ENCODE measurements around the gene PPP1R14D. TPM values are rescaled to one million over a fixed set of nuclear protein-coding genes. Genes with fewer than 3 reads are reported as not detected.

The PPP1R14D gene
- total RNA-seq, 1 donor, result not detected

DNA sequence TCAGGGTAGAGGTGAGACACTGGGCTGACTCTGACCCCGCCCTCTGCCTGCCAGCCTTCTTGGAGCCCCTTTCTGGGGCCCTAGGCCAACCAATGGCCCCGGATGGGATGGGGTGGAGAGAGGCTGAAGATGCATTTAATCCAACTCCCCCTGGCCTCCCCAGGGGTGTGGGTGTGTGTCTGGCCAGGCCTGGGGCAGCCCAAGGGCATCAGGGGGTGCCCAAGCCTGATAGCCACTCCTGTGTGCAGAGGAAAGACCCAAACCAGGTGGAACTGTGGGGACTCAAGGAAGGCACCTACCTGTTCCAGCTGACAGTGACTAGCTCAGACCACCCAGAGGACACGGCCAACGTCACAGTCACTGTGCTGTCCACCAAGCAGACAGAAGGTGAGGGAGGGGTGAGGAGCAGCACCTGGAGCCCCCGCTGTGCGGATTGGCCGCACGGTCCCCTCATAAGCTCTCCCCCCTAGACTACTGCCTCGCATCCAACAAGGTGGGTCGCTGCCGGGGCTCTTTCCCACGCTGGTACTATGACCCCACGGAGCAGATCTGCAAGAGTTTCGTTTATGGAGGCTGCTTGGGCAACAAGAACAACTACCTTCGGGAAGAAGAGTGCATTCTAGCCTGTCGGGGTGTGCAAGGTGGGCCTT lies 24.9 kb upstream of the PPP1R14D start:
- DNase-seq (ENCODE audit: low read depth in 2 of 3, low spot score in 2 of 3), result no peak

DNA sequence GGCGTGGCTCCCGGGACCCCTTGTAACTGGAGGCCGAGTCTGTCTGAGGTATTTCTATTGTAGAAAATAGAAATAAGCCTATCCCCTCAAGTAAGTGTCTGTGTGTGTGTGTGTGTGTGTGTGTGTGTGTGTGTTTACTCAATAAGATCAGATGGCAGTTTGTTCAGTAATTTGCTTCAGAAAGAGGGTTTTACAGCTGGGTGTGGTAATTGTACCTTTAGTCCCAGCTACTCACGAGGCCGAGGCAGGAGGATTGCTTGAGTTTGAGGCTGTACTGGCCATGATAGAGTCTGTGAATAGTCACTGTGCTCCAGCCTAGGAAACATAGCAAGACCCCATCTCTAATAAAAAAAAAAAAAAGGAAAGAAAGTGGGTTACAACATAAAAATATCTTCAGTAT lies 24.0 kb upstream of the PPP1R14D start:
- DNase-seq (ENCODE audit: low read depth in 2 of 3, low spot score in 2 of 3), result no peak

- no peak for DNase-seq (ENCODE audit: low read depth in 2 of 3, low spot score in 2 of 3)
These were observed 22.1 kb upstream of the PPP1R14D start for GRCh38 chr15:40850576-40851112.

DNA sequence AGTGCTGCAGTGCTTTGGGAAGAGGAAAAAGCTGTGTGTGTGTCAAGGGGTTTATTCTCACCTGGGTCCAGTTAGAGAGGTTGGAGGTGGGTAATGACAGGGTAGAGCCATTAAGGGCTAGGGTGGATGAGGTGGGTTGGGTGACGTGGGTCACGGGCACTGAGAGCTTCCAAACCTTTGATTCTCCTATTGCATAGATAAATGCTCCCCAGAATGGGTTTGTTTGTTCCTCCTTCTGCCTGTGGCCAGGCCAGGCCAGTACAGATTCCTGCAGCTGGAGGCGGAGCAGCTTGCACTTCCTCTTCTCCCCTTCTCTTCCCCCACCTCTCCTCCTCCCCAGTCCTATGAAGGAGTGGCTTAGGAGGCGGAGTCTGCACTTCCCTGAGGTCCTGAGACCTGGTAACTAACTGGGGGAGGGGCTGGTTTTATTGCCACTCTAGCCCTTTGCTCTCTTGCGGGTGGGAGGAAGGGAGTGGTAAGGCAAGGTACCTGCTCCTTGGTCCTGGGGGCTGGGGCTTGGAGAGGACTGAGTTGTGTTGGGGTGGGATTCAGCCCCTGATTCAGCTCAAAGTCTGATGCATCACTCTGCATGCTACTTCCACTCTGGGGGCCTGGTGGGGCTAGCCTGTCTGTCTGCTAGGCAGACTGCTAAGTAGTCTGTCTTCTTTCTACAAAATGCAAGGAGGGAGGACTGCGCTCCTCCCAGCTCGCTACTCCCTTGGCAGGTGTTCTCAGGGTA lies 18.9 kb upstream of the PPP1R14D start:
- DNase-seq (ENCODE audit: low read depth in 2 of 3, low spot score in 2 of 3), result peak in 2 of 3 donors; percentile 86 to 94

GRCh38 chr15:40846841-40847222 lies 18.3 kb upstream of the PPP1R14D start:
- DNase-seq (ENCODE audit: low read depth in 2 of 3, low spot score in 2 of 3), result no peak

DNA sequence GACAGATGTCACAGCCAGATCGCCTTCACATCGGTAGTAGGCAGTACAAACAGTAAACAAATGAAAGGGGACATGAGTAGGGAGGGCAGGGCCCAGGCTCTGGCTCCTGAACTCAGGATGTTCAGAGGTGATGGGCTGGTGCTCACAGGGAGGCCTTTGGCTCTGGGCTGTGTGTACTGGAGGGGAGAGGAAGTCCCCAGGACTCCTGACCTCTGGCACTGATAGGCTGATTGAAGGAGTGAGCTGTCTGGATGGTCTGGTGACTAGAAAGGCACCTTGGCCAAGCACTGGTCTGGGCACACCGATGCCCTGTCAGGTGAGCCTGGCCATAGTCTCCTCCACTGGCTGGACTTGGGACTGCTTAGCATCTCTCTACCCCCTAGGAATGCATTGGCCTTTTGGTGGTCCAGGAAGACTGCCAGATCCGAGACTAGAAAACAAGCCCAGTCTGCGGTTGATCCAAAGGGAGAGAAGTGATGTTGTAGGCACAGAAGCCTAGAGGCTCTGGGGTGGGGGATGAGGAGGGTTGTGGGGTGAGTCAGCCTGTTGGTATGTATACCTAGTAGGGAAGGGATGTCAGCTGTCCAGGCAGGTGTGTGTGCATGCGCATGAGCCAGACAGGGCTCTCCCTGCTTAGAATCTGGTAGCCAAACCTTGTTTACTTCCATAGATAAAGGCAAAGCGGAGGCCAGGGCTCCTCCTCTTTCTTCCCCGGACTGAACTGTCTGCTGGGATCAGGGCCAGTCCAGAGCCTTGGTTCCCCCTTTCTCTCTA lies 17.2 kb upstream of the PPP1R14D start:
- DNase-seq (ENCODE audit: low read depth in 2 of 3, low spot score in 2 of 3), result no peak

DNA sequence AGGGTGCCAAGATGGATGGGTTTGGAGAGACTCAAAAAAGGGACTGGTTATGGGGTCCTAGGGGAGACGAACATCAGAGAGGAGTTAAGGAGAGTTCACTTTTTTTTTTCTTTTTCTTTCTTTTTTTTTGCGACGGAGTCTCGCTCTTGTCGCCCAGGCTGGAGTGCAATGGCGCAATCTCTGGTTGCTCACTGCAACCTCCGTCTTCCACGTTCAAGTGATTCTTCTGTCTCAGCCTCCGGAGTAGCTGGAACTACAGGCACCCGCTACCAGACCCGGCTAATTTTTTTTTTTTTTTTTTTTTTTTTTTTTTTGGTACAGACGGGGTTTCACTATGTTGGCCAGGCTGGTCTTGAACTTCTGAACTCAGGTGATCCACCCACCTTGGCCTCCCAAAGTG lies 16.5 kb upstream of the PPP1R14D start:
- no peak for DNase-seq (ENCODE audit: low read depth in 2 of 3, low spot score in 2 of 3)

DNA sequence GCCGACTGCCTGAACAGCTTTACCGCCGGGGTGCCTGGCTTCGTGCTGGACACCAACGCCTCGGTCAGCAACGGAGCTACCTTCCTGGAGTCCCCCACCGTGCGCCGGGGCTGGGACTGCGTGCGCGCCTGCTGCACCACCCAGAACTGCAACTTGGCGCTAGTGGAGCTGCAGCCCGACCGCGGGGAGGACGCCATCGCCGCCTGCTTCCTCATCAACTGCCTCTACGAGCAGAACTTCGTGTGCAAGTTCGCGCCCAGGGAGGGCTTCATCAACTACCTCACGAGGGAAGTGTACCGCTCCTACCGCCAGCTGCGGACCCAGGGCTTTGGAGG lies 16.2 kb upstream of the PPP1R14D start:
- DNase-seq (ENCODE audit: low read depth in 2 of 3, low spot score in 2 of 3), result peak in 2 of 3 donors; percentile 46 to 68

DNA sequence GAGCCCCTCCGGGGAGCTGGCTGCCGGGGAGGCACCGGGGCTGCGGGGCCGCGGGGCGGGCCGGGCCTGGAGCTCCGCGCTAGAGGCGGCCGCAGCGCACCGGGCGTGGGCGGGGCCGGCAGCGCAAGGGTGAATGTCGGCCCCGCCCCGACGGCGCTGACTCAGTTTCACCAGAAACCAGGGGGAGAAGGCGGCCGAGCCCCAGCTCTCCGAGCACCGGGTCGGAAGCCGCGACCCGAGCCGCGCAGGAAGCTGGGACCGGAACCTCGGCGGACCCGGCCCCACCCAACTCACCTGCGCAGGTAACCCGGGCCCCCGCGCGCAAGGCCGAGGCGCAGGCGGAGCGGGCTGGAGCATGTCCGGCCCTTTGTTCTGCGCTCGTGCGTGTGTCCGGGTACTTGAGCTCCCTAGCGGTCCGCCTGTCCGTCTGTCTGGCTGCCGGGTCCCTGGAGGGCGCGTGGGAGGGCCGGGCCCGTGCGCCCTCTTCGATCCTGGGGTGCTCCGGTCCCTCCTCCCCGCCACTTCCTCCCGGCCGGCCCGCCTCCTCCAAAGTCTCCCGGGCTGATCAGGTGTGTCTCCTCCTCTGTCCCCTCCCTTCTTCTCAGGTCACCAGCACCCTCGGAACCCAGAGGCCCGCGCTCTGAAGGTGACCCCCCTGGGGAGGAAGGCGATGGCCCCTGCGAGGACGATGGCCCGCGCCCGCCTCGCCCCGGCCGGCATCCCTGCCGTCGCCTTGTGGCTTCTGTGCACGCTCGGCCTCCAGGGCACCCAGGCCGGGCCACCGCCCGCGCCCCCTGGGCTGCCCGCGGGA lies 15.6 kb upstream of the PPP1R14D start, which contains the start of gene SPINT1:
SPINT1 (plus strand) TSS at position 164 of the 811 bp plus-strand sequence; CDS start at position 671, 507 bp downstream.
- DNase-seq (ENCODE audit: low read depth in 2 of 3, low spot score in 2 of 3), result peak in 2 of 3 donors; percentile 31

DNA sequence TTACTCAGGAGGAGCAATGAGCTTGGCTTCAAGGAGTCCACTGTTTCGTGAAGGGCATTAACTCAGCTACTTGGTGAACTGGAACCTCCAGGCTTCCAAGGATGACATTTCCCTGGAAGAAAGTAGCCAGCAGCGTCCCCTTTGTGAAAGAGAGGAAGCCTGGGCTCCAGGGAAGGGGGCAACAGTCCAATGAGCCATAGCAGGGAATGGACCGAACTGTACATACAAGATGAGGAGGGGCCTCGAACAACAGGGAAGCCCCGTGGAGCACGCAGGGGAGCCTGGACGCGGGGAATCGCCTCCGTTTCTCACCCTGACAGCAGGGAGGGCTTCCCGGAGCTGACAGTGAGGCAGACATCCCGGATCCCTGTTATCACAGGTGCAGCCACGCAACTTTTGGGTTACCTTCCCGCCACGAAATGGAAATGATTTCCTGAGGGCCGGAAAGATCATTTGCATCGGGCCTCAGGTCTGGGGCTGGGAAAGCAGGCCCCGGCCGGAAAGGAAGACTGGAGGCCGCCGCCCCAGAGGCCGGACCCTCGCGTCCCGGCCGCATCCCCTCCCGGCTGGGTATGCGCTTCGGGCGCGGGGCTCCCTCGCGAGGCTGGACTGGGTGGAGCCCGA lies 14.9 kb upstream of the PPP1R14D start:
- DNase-seq (ENCODE audit: low read depth in 2 of 3, low spot score in 2 of 3), result no peak

- no peak for DNase-seq (ENCODE audit: low read depth in 2 of 3, low spot score in 2 of 3)
These were observed 13.2 kb upstream of the PPP1R14D start for GRCh38 chr15:40841741-40842140.

DNA sequence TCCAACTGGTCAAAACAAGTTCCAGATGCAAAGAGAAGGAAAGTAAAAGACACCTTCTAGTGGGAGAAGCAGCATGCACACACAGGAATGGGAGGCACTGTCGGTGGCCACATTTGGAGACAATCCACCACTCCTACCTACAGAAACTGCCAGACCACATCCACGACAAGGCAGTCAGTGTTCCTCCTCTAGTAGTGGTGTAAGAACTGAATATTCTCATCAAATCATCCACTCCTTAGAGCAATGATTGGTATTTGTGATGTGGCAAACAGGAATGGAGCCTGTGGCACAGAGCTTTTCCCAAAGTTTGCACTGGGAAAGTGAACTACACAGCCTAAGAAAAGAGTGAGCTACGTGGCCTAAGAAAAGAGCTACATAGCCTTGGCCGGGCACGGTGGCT lies 10.2 kb upstream of the PPP1R14D start:
- DNase-seq (ENCODE audit: low read depth in 2 of 3, low spot score in 2 of 3), result no peak

GRCh38 chr15:40836020-40836419 lies 7.5 kb upstream of the PPP1R14D start:
- no peak for DNase-seq (ENCODE audit: low read depth in 2 of 3, low spot score in 2 of 3)

DNA sequence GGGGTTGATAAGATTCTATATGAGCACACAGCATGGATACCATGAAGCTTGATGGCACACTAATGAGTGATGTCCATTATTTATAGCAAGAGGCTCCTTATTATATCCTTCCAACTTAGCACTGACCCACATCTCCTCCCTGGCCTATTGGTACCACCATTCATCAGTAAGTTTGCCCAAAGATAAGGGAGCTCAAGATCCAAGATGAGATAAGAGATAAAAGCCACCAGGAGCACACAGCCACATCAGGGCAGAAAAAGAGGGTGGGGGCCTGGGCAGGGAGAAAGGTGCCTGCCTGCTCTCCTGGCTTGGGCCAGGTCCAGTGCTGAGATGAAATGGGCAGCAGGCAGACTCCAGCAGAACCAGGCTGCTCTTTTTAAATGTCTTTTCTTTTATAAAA lies 4.4 kb upstream of the PPP1R14D start:
- no peak for DNase-seq (ENCODE audit: low read depth in 2 of 3, low spot score in 2 of 3)

- no peak for DNase-seq (ENCODE audit: low read depth in 2 of 3, low spot score in 2 of 3)
These were observed 3.4 kb upstream of the PPP1R14D start for GRCh38 chr15:40831861-40832260.

GRCh38 chr15:40830884-40831283 lies 2.4 kb upstream of the PPP1R14D start:
- no peak for DNase-seq (ENCODE audit: low read depth in 2 of 3, low spot score in 2 of 3)

DNA sequence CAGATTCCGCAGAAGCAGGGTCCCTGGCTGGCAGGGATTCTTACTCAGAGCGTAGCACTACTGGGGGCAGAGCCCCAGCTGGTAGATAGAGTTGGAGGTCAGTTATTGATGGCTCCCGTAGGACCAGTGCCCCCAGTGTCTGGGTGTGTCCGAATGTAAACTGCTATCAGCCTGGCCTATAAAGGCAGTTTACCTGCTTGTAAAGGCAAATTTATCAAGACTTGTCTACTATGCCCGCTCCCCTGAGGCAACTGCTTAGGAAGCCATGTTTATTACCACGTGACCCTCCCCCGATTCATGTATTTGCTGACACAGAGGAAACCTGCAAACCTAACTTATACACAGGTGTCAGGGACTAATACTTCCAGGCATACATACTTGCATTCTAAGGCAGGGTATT lies 607 bp upstream of the PPP1R14D start:
- DNase-seq (ENCODE audit: low read depth in 2 of 3, low spot score in 2 of 3), result no peak

GRCh38 chr15:40826423-40827075 lies 2.0 kb downstream of the PPP1R14D start:
- DNase-seq (ENCODE audit: low read depth in 2 of 3, low spot score in 2 of 3), result no peak

GRCh38 chr15:40825661-40826422 lies 2.7 kb downstream of the PPP1R14D start:
- no peak for DNase-seq (ENCODE audit: low read depth in 2 of 3, low spot score in 2 of 3)

Measured in hematopoietic multipotent progenitor cell (in vitro differentiated cells).